ENCODE measurements around the gene MAN1C1. TPM values are rescaled to one million over a fixed set of nuclear protein-coding genes. Genes with fewer than 3 reads are reported as not detected.

The MAN1C1 gene
- total RNA-seq, 2 experiments from 2014 or later = 3.7 to 4.4 TPM

DNA sequence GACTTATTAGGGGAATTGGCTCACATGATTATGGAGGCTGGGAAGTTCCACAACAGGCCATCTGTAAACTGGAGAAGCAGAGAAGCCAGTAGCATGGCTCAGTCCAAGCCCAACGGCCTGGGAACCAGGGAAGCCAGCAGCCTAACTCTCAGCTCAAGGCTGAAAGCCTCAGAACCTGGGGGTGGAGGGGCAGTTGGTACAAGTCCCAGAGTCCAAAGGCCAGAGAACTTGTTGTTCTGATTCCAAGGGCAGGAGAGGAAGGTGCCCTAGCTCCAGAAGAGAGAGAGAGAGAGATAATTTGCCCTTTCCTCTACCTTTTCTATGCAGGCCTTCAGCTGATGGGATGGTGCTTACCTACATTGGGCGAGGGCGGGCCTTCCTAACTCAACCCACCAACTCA is 55.3 kb downstream of the MAN1C1 start:
- ChIA-PET CTCF (interaction anchor here (1.4 to 1.9 kb wide), 2 partner anchors 19 to 53 kb away, joined by 3 to 5 read pairs; no protein-coding TSS in a partner anchor), POLR2A (no interaction called here)
- Mint-ChIP-seq H3K36me3 (ENCODE audit: low read depth) (peaks cover 17% of the 10 kb centered on the region), H3K9me3 (peaks cover 5% of the 10 kb centered on the region), H3K27me3 (peaks cover 6% of the 10 kb centered on the region), H3K4me1 (ENCODE audit: low read depth) (peaks cover 75% of the 10 kb centered on the region), H3K27ac (no peak overlapping the region), H3K4me3 (no peak overlapping the region)
- intact Hi-C loops (cut with micrococcal nuclease) = no loop called here
- TF ChIP-seq, protein P1, sequence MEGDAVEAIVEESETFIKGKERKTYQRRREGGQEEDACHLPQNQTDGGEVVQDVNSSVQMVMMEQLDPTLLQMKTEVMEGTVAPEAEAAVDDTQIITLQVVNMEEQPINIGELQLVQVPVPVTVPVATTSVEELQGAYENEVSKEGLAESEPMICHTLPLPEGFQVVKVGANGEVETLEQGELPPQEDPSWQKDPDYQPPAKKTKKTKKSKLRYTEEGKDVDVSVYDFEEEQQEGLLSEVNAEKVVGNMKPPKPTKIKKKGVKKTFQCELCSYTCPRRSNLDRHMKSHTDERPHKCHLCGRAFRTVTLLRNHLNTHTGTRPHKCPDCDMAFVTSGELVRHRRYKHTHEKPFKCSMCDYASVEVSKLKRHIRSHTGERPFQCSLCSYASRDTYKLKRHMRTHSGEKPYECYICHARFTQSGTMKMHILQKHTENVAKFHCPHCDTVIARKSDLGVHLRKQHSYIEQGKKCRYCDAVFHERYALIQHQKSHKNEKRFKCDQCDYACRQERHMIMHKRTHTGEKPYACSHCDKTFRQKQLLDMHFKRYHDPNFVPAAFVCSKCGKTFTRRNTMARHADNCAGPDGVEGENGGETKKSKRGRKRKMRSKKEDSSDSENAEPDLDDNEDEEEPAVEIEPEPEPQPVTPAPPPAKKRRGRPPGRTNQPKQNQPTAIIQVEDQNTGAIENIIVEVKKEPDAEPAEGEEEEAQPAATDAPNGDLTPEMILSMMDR (IDR thresholded peaks at IDR 0.05) = no peak
- ATAC-seq (no peak), DNase-seq (no peak)

DNA sequence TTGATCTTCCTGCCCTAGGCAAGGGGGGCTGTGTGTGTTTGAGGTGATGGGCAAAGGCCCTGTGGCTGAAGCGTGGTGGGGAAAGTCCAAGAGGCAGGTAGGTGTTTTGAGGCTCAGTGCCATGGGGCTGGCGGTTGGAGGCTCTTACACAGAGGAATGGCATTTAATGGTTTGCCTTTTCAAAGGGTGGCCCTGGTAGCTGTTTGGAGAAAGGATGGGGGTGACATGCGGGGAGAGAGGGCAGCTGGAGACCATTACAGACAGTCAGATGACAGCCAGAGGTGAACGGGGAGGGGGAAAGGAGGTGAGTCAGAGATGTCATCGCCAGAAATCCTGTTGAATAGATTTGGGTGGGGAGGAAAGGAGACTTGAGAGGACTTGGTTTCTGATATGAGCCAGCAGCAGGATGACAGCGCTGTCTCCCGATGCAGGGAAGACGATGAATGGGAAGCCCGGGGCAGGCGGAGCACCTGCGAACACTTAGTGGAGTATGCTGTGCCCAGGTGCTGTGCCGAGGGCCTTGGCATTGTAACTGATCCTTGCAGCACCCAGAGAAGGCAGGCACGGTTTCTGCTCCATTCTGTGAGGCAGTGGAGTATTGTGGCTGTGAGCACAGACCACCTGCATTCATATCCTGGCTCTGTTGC is 56.3 kb downstream of the MAN1C1 start:
- peaks cover 17% of the 10 kb centered on the region for H3K36me3 Mint-ChIP-seq (ENCODE audit: low read depth)
- H3K4me1 Mint-ChIP-seq (ENCODE audit: low read depth) = peaks cover 78% of the 10 kb centered on the region
- no peak overlapping the region for H3K27ac Mint-ChIP-seq
- H3K4me3 Mint-ChIP-seq = no peak overlapping the region
- peak; percentile 48 for DNase-seq
- H3K9me3 Mint-ChIP-seq = peaks cover 5% of the 10 kb centered on the region
- intact Hi-C loops (cut with micrococcal nuclease) = no loop called here
- POLR2A ChIA-PET = no interaction called here
- CTCF ChIA-PET = interaction anchor here (1.4 kb wide), 1 partner anchor 20 kb away, joined by 3 read pairs; no protein-coding TSS in a partner anchor
- ATAC-seq = no peak
- peaks cover 12% of the 10 kb centered on the region for H3K27me3 Mint-ChIP-seq
- TF ChIP-seq, protein P1 (IDR thresholded peaks at IDR 0.05) = no peak

DNA sequence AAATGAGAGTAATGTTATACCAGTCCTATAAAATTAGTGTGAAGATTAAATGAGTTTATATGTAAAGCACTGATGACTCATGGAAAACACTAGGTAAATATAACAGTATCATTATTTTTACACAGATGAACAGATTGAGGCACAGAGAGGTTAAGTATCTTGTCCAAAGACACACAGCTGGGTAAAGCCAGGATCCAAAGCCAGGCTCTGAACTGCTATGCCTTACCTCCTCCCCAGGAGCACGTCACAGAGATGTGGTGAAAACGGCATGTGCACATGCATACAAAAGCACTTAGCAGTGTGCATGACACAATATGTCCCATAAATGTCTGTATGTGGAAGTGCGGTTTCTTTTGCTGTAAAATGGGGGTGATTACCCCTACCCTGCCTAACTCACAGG is 56.9 kb downstream of the MAN1C1 start:
- H3K4me1 Mint-ChIP-seq (ENCODE audit: low read depth) = peaks cover 80% of the 10 kb centered on the region
- intact Hi-C loops (cut with micrococcal nuclease) = no loop called here
- TF ChIP-seq, protein P1 (IDR thresholded peaks at IDR 0.05) = no peak
- peaks cover 12% of the 10 kb centered on the region for H3K27me3 Mint-ChIP-seq
- no peak overlapping the region for H3K4me3 Mint-ChIP-seq
- H3K27ac Mint-ChIP-seq = no peak overlapping the region
- DNase-seq (no peak), ATAC-seq (no peak)
- ChIA-PET CTCF (no interaction called here), POLR2A (no interaction called here)
- peaks cover 17% of the 10 kb centered on the region for H3K36me3 Mint-ChIP-seq (ENCODE audit: low read depth)
- H3K9me3 Mint-ChIP-seq = peaks cover 5% of the 10 kb centered on the region

DNA sequence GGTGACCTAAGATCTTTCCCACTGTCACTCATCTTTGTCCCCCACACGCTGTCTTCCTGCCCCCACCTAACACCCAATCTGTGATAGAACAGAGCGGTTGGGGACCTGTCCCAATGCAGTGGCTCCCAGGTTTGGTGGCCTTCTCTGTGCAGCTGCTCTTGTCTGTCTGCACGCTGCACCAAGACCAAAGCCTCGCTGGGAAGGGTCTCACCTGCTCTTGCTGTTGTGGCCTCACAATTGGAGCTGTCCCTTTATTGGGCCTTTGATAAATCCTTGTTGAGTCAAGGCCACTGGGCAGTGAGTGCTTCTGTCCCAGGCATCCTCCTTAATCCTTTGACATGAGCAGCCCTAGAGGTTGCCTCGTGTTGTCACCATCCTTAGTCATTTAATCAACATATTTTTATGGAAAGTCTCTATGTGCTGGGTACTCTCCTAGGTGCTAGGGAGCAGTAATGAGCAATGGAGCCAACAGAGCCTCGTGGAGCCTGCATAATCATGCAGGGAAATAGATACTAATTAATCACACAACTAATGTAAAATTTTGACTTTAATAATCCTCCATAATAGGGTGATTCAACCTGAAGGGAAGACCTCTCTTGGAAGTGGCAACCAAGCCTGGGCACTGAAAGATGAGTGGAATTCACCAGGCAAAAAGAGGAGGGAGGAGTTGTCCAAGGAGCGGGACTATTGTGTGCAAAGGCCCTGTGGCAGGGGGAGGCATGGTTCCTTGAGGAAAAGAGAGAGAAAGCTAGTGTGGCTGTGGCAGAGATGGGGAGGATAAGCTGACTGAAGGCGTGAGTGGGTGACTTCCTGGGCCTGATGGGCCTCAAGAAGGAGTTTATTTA is 57.6 kb downstream of the MAN1C1 start:
- ATAC-seq (no peak), DNase-seq (peak; percentile 17)
- H3K4me3 Mint-ChIP-seq = no peak overlapping the region
- ChIA-PET CTCF (no interaction called here), POLR2A (no interaction called here)
- peaks cover 81% of the 10 kb centered on the region for H3K4me1 Mint-ChIP-seq (ENCODE audit: low read depth)
- H3K27me3 Mint-ChIP-seq = peaks cover 15% of the 10 kb centered on the region
- TF ChIP-seq, protein P1 (IDR thresholded peaks at IDR 0.05) = no peak
- no peak overlapping the region for H3K27ac Mint-ChIP-seq
- peaks cover 17% of the 10 kb centered on the region for H3K36me3 Mint-ChIP-seq (ENCODE audit: low read depth)
- H3K9me3 Mint-ChIP-seq = peaks cover 5% of the 10 kb centered on the region
- intact Hi-C loops (cut with micrococcal nuclease) = no loop called here

DNA sequence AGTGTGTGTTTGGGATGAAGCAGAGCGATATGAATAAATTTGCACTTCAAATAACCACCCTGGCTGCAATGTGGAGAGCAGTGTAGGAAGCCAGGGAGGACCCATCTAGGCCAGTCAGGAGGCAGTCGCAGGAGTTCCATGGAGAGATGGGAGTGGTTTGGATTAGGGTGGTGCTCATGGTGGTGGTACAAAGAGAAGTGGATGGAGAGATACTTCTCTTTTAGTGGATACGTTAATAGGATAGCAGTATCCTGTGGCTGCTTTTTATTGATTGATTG is 58.2 kb downstream of the MAN1C1 start:
- ATAC-seq = no peak
- intact Hi-C loops (cut with micrococcal nuclease) = loop anchor here (5.0 kb wide), 3 partner anchors 52 to 123 kb away; no protein-coding TSS in a partner anchor
- no peak overlapping the region for H3K4me3 Mint-ChIP-seq
- TF ChIP-seq, protein P1 (IDR thresholded peaks at IDR 0.05) = no peak
- H3K27ac Mint-ChIP-seq = no peak overlapping the region
- peaks cover 80% of the 10 kb centered on the region for H3K4me1 Mint-ChIP-seq (ENCODE audit: low read depth)
- ChIA-PET POLR2A (interaction anchor here (2.4 kb wide), 1 partner anchor 43 kb away, joined by 12 read pairs; no protein-coding TSS in a partner anchor), CTCF (no interaction called here)
- H3K36me3 Mint-ChIP-seq (ENCODE audit: low read depth) = peaks cover 17% of the 10 kb centered on the region
- no peak for DNase-seq
- H3K27me3 Mint-ChIP-seq = peaks cover 15% of the 10 kb centered on the region
- peaks cover 5% of the 10 kb centered on the region for H3K9me3 Mint-ChIP-seq
